Activated T-cell treated with anti-CD3 and anti-CD28 coated beads, Interleukin-2, amount 50 U/mL, for 4 hours (primary cell): ENCODE measurements around the gene IDH3B. TPM values are rescaled to one million over a fixed set of nuclear protein-coding genes. Genes with fewer than 3 reads are reported as not detected.
"Not testable (repeated sequence)": the region's sequence is repeated elsewhere in the genome, so short reads cannot be mapped to it uniquely, and the experiment has no call there.

ENCODE experiments used
- ATAC-seq, 2 donors: fragments of 200-7000 bp; cut with Tn5 transposase; one replicate each; pipeline ENCODE4 v1.10.0; 2021
- DNase-seq: peaks from one replicate; pipeline ENCODE4 v3.0.0-alpha.2; 2020
- H3K27me3 Mint-ChIP-seq: one replicate; pipeline ENCODE4 v1.8.0; 2021; ENCODE audit warnings: low read depth, mixed read lengths
- H3K36me3 Mint-ChIP-seq: one replicate; pipeline ENCODE4 v1.8.0; 2022; ENCODE audit warnings: mixed read lengths; ENCODE audit not compliant: insufficient read depth
- H3K4me1 Mint-ChIP-seq: one replicate; pipeline ENCODE4 v1.8.0; 2021; ENCODE audit warnings: low read depth, mixed read lengths
- H3K4me3 Mint-ChIP-seq: one replicate; pipeline ENCODE4 v1.8.0; 2021; ENCODE audit warnings: mild to moderate bottlenecking, moderate library complexity, mixed read lengths
- H3K9me3 Mint-ChIP-seq: one replicate; pipeline ENCODE4 v1.8.0; 2021; ENCODE audit warnings: mixed read lengths
- total RNA-seq, 3 donors: library from RNA; stranded (reverse); gene quantifications; one replicate each; pipeline ENCODE4 v1.2.1, GENCODE V29; 2021

The IDH3B gene
- total RNA-seq, 3 donors from 2014 or later: 150 to 160 (median 158) TPM

- H3K36me3 Mint-ChIP-seq: no peaks in the 10 kb centered on the region
- ATAC-seq (no peak), DNase-seq (no peak)
- H3K4me3 Mint-ChIP-seq: no peak overlapping the region
- peaks cover 2% of the 10 kb centered on the region for H3K4me1 Mint-ChIP-seq
- peaks cover 28% of the 10 kb centered on the region for H3K27me3 Mint-ChIP-seq
- no peaks in the 10 kb centered on the region for H3K9me3 Mint-ChIP-seq
Measured at GRCh38 chr20:2698912-2699311, 34.9 kb upstream of the IDH3B start.

DNA sequence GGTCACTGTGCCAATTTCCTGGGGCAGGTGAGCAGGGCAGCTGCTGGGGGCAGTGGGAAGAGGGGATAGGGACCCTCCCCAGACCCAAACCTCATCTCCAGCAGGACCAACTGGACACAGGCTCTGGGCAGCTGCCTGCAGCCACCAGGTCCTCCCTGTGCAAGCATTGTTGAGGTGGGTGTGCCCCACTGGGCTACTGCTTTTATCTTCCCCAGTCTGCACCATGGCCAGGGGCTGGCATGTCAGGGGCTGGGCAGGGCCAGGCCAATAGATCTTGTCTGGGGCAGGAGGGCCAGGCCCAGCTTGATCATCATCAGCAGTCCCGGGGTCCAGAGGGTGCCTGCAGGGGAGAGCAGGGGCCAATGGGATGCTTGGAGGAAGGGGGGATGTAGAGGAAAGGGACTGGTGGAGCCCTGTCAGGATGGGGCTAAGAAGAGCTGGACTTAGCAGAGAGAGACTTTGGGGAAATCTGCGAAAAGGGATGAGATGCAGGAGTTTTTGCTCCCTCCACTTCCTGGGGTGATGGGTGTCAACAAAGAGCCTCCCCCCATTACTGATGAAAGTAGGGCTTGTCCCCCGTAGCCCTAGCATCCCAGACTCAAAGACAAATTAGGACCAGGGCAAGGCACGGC lies 34.3 kb upstream of the IDH3B start:
- no peak for DNase-seq

GRCh38 chr20:2697768-2698167 lies 33.8 kb upstream of the IDH3B start:
- no peaks in the 10 kb centered on the region for H3K36me3 Mint-ChIP-seq
- peaks cover 29% of the 10 kb centered on the region for H3K27me3 Mint-ChIP-seq
- no peak overlapping the region for H3K4me3 Mint-ChIP-seq
- H3K9me3 Mint-ChIP-seq: no peaks in the 10 kb centered on the region
- no peak for ATAC-seq
- peaks cover 2% of the 10 kb centered on the region for H3K4me1 Mint-ChIP-seq
- DNase-seq: no peak

More for the DNA sequence above, 34.3 kb upstream of the IDH3B start:
- peaks cover 29% of the 10 kb centered on the region for H3K27me3 Mint-ChIP-seq
- ATAC-seq: no peak
- no peaks in the 10 kb centered on the region for H3K9me3 Mint-ChIP-seq
- no peak overlapping the region for H3K4me3 Mint-ChIP-seq
- peaks cover 2% of the 10 kb centered on the region for H3K4me1 Mint-ChIP-seq
- no peaks in the 10 kb centered on the region for H3K36me3 Mint-ChIP-seq

DNA sequence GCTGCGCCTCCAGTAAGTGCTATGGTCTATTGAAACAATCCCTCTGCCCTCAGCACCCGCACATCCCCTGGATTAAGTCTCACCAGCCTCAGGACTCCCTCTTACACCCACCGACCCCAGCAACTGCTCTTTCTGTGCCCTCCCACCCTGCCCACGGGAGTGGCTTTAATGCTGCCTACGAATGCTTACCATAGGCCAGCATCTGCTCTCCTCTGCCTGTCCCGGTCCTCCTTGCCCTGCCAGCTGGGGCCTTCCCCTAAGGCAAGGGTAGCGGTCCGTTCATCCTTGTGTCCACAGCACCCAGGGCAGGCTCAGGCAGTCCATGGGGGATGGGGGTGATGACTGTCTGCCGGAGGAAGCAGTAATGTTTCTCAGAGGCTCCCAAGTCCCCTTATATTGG lies 32.6 kb upstream of the IDH3B start:
- peaks cover 7% of the 10 kb centered on the region for H3K4me1 Mint-ChIP-seq
- DNase-seq: no peak
- H3K36me3 Mint-ChIP-seq: peaks cover 2% of the 10 kb centered on the region
- H3K4me3 Mint-ChIP-seq: no peak overlapping the region
- no peaks in the 10 kb centered on the region for H3K9me3 Mint-ChIP-seq
- peaks cover 35% of the 10 kb centered on the region for H3K27me3 Mint-ChIP-seq
- no peak for ATAC-seq

DNA sequence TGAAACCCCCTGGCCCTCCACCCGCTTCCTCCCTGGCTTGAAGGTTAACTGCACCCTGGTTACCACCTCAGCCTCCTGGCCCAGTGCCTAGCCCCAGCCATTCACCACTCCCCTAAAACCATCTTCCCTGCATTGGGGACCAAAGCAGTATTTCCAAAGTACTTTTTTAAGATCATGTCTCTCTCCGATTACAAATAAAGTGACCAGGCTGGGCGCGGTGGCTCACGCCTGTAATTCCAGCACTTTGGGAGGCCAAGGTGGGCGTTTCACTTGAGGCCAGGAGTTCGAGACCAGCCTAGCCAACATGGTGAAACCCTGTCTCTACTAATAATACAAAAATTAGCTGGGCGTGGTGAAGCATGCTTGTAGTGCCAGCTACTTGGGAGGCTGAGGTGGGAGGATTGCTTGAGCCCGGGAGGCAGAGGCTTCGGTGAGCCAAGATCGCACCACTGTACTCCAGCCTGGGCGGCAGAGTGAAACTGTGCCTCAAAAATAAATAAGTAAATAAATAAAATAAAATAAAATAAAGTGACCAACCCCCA lies 32.0 kb upstream of the IDH3B start:
- H3K9me3 Mint-ChIP-seq, ATAC-seq, DNase-seq, H3K4me3 Mint-ChIP-seq, H3K36me3 Mint-ChIP-seq: not testable (repeated sequence)
- Mint-ChIP-seq H3K4me1 (peaks cover 12% of the 10 kb centered on the region), H3K27me3 (peaks cover 37% of the 10 kb centered on the region)

GRCh38 chr20:2695206-2695983 lies 31.4 kb upstream of the IDH3B start:
- Mint-ChIP-seq H3K4me3 (peak overlapping the region; percentile 41), H3K9me3 (no peaks in the 10 kb centered on the region), H3K4me1 (peaks cover 12% of the 10 kb centered on the region), H3K27me3 (peaks cover 40% of the 10 kb centered on the region), H3K36me3 (peaks cover 2% of the 10 kb centered on the region)
- ATAC-seq (no peak), DNase-seq (no peak)

DNA sequence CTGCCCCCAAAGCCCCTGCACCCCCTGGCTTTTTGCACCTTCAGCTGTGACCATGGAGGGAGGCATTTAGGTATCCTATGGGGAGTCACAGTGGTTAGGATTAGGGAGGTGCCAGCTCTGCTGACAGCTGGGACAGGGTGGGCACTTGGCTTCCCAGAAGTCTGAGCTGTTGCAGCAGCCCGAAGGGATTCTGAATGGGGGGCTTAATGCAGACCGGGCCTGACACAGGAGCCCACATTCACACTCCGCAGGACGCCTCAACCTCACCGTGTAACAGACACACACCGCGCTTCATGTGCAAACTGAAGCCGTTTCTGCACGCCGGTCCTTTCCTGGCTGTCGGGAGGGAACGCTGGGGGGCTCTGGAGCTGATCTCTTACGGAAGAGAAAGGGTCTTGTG lies 30.5 kb upstream of the IDH3B start:
- H3K9me3 Mint-ChIP-seq: no peaks in the 10 kb centered on the region
- H3K27me3 Mint-ChIP-seq: peaks cover 42% of the 10 kb centered on the region
- ATAC-seq (no peak), DNase-seq (no peak)
- H3K36me3 Mint-ChIP-seq: peaks cover 2% of the 10 kb centered on the region
- H3K4me3 Mint-ChIP-seq: peak overlapping the region; percentile 41
- peaks cover 12% of the 10 kb centered on the region for H3K4me1 Mint-ChIP-seq

GRCh38 chr20:2694008-2694471 lies 30.0 kb upstream of the IDH3B start:
- Mint-ChIP-seq H3K4me1 (peaks cover 12% of the 10 kb centered on the region), H3K36me3 (peaks cover 2% of the 10 kb centered on the region), H3K27me3 (peaks cover 42% of the 10 kb centered on the region), H3K4me3 (no peak overlapping the region), H3K9me3 (no peaks in the 10 kb centered on the region)
- ATAC-seq: no peak
- no peak for DNase-seq

GRCh38 chr20:2693286-2694007 lies 29.4 kb upstream of the IDH3B start:
- H3K4me1 Mint-ChIP-seq: peaks cover 12% of the 10 kb centered on the region

GRCh38 chr20:2692886-2693285 lies 28.9 kb upstream of the IDH3B start:
- DNase-seq (peak; percentile 16), ATAC-seq (peak; percentile 36 to 40)
- Mint-ChIP-seq H3K4me3 (no peak overlapping the region), H3K36me3 (peaks cover 2% of the 10 kb centered on the region), H3K9me3 (no peaks in the 10 kb centered on the region), H3K4me1 (peaks cover 17% of the 10 kb centered on the region), H3K27me3 (peaks cover 44% of the 10 kb centered on the region)

More at GRCh38 chr20:2693286-2694007, 29.4 kb upstream of the IDH3B start:
- ATAC-seq (peak; percentile 55 to 66), DNase-seq (peak; percentile 43)
- H3K9me3 Mint-ChIP-seq: no peaks in the 10 kb centered on the region
- H3K36me3 Mint-ChIP-seq: peaks cover 2% of the 10 kb centered on the region
- no peak overlapping the region for H3K4me3 Mint-ChIP-seq
- H3K27me3 Mint-ChIP-seq: peaks cover 42% of the 10 kb centered on the region

DNA sequence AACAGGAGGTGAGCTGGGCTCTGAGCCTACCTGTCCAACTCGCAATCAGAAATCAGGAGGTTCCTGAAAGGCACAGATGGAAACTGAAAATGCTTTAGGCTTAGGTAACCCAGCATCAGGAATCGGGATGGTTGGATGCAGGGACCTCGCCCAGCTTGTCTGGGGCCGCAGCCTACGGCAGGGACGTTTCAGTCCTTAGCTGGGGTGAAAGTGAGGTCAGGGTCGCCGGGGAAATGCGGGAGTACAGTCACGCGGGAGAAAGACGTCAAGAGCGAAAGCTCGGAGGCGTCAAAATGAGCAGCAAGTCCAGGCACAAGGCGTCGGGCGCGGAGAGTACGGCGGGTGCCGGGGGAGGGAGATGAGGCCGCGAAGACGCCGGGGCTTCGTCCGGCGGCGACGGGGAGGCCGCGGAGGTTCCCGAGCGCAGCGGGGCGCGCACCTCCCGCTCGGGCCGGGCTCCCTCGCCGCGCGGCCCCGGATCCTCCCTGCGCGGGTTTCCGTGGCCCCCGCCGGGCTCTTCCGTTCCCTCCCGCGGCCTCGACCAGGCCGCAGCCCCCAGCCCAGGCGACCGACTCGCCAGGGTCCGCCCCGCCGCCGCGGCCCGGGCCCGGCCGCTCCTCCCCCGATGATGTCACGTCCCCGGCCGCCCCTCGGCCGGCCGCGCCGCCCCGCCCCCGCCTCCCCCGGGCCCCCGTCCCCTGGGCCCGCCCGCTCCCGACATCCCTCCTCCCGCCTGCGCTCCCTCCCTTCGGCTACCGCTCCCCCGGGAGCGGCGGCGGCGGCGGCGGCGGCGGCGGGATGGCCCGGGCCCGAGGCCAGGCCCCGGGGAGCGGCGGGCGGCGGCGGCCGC lies 28.2 kb upstream of the IDH3B start, which contains the start of gene EBF4:
EBF4 (plus strand) TSS at position 745 of the 850 bp plus-strand sequence. CDS start 866 bp downstream, outside the sequence.
- Mint-ChIP-seq H3K27me3 (peaks cover 49% of the 10 kb centered on the region), H3K36me3 (peaks cover 2% of the 10 kb centered on the region), H3K4me3 (peak within 1 kb of the TSS; percentile 89), H3K4me1 (peaks cover 22% of the 10 kb centered on the region), H3K9me3 (no peaks in the 10 kb centered on the region)
- DNase-seq: peak; percentile 23
- ATAC-seq: peak; percentile 14 to 26

DNA sequence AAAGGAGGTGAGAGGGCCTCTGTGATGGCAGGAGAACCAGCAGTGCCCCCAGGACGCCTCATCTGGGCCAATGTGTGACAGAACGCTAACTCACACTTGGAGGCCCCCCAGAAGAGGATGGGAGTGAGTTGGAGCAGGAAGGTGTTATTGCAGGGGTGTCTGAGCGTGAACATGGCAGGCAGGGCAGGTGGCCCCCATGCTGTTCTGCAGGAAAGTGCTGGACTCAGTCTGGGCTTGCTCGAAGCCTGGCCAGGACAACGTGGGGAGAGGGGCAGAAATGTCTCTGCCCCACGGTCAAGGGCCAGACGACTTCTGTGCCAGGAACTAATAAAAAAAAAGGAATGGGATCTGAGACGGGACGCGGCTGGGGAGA lies 27.6 kb upstream of the IDH3B start:
- Mint-ChIP-seq H3K27me3 (peaks cover 45% of the 10 kb centered on the region), H3K36me3 (peaks cover 2% of the 10 kb centered on the region), H3K4me3 (peak overlapping the region; percentile 89), H3K9me3 (no peaks in the 10 kb centered on the region), H3K4me1 (peaks cover 22% of the 10 kb centered on the region)
- DNase-seq (no peak), ATAC-seq (no peak)

DNA sequence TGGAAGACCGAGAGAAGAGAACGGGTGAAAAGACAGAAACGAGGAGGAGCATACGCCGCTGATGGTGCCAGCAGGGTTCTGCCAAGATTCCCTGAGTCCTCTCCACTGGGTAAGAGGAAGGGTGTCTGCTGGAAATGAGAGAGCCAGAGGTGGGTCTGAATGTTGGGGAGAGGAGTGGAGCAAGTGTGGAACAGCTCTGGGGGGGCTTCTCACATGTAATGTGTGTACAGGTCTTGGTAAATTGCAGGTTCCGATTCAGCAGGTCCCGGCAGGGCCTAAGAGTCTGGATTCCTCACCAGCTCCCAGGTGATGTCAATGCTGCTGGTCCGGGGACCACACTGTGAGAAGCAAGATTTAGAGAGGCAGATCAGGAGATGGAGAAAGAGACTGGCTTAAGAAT lies 27.1 kb upstream of the IDH3B start:
- Mint-ChIP-seq H3K9me3 (no peaks in the 10 kb centered on the region), H3K4me3 (peak overlapping the region; percentile 89)

More for the DNA sequence above, 27.1 kb upstream of the IDH3B start:
- H3K27me3 Mint-ChIP-seq: peaks cover 40% of the 10 kb centered on the region
- peaks cover 22% of the 10 kb centered on the region for H3K4me1 Mint-ChIP-seq
- H3K36me3 Mint-ChIP-seq: peaks cover 2% of the 10 kb centered on the region
- DNase-seq (no peak), ATAC-seq (no peak)
